MM.1S (cell line): ENCODE results near the gene TBRG4.

Experiments
- CTCF ChIP-seq: fragments of 300-600 bp; sonication (generic); IDR thresholded peaks from 2 replicates; pipeline ENCODE4 v1.5.1; 2016; ENCODE audit warnings: antibody characterized with exemption, low read length, mixed read lengths
- EZH2 ChIP-seq: fragments of 300-600 bp; sonication (generic); optimal IDR thresholded peaks from 2 replicates; pipeline ENCODE3; 2017; ENCODE audit warnings: low read depth, mild to moderate bottlenecking, antibody characterized with exemption, low read length, mixed read lengths
- EZH2phosphoT487 ChIP-seq: fragments of 300-600 bp; sonication (generic); IDR thresholded peaks from 2 replicates; pipeline ENCODE4 v1.6.1; 2018; ENCODE audit warnings: antibody characterized with exemption, low read length

DNA sequence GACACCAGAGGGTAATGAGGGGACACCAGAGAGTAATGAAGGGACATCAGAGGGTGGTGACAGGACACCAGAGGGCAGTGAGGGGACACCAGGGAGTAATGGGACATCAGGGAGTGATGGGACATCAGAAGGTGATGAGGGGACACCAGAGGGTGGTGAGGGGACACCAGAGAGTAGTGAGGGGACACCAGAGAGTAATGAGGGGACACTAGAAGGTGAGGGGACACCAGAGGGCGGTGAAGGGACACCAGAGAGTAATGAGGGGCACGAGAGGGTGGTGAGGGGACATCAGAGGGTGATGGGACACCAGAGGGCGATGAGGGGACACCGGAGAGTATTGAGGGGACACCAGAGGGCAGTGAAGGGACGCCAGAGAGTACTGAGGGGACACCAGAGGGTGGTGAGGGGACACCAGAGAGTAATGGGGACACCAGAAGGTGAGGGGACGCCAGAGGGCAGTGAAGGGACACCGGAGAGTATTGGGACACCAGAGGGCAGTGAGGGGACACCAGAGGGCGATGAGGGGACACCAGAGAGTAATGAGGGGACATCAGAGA lies 33.3 kb downstream of the TBRG4 start:
- TF ChIP-seq CTCF (no peak), EZH2phosphoT487 (no peak), EZH2 (no peak)
